HepG2 (cell line): ENCODE data around the gene WDR27.

Experiments used
- CBFB ChIP-seq: sonication (generic); formaldehyde crosslinking; IDR thresholded peaks from 2 replicates; pipeline ENCODE4 v1.4.0; 2020; ENCODE audit warnings: missing genetic modification reagents
- NCOA1 ChIP-seq: sonication (generic); formaldehyde crosslinking; IDR thresholded peaks from 2 replicates; pipeline ENCODE4 v1.9.0; 2021; ENCODE audit warnings: missing genetic modification reagents
- POLR2A ChIP-seq, 2 experiments: IDR thresholded peaks; 2 replicates each; pipeline ENCODE4 v1.6.1; 2011; ENCODE audit warnings: low read depth in 2 of 2, low read length in 2 of 2, mild to moderate bottlenecking in 1 of 2, moderate library complexity in 1 of 2; ENCODE audit not compliant: insufficient read depth in 1 of 2
- YY1 ChIP-seq: IDR thresholded peaks from 2 replicates; pipeline ENCODE4 v1.6.1; 2011; ENCODE audit warnings: low read length, low read depth, moderate library complexity, mild to moderate bottlenecking; ENCODE audit not compliant: insufficient read depth, insufficient replicate concordance
- TF ChIP-seq, protein P1 (sequence below): IDR thresholded peaks from 2 replicates; pipeline ENCODE4 v1.6.1; 2012; ENCODE audit warnings: inconsistent platforms
- TF ChIP-seq, protein P2 (sequence below): fragments of 450-650 bp; IDR thresholded peaks from 2 replicates; pipeline ENCODE4 v1.6.1; 2017; ENCODE audit warnings: mild to moderate bottlenecking

DNA sequence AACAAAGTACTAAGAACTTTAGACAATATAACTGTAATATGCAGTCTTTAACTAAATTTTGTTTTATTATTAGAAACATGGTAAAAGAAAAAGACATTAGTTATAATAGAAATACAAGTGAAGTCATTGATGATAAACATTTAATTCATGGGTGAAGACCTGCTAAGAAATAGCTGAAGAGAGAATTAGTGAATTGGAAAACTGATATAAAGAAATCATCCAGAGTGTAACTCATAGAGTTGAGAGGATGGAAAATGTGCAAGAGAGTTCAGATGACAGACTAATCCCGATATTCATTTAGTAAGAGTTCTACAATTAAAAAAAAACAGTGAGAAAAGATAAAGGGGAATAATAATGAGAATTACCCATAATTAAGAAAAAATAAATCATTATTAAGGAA, 227.5 kb downstream of the WDR27 start:
- TF ChIP-seq, protein P1, sequence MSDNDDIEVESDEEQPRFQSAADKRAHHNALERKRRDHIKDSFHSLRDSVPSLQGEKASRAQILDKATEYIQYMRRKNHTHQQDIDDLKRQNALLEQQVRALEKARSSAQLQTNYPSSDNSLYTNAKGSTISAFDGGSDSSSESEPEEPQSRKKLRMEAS: no peak
- no peak for TF ChIP-seq POLR2A (IDR thresholded peaks at IDR 0.05; ENCODE audit: insufficient read depth in 1 of 2, low read depth in 2 of 2, low read length in 2 of 2)
- TF ChIP-seq, protein P2, sequence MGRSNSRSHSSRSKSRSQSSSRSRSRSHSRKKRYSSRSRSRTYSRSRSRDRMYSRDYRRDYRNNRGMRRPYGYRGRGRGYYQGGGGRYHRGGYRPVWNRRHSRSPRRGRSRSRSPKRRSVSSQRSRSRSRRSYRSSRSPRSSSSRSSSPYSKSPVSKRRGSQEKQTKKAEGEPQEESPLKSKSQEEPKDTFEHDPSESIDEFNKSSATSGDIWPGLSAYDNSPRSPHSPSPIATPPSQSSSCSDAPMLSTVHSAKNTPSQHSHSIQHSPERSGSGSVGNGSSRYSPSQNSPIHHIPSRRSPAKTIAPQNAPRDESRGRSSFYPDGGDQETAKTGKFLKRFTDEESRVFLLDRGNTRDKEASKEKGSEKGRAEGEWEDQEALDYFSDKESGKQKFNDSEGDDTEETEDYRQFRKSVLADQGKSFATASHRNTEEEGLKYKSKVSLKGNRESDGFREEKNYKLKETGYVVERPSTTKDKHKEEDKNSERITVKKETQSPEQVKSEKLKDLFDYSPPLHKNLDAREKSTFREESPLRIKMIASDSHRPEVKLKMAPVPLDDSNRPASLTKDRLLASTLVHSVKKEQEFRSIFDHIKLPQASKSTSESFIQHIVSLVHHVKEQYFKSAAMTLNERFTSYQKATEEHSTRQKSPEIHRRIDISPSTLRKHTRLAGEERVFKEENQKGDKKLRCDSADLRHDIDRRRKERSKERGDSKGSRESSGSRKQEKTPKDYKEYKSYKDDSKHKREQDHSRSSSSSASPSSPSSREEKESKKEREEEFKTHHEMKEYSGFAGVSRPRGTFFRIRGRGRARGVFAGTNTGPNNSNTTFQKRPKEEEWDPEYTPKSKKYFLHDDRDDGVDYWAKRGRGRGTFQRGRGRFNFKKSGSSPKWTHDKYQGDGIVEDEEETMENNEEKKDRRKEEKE: no peak
- no peak for TF ChIP-seq YY1
- no peak for TF ChIP-seq NCOA1 (CRISPR knock-in tag)
- TF ChIP-seq CBFB (CRISPR knock-in tag): no peak
